HG03521 (cell line): Measurements from ENCODE around the gene ACACB.

Source experiments
- ATAC-seq: cut with Tn5 transposase; IDR thresholded peaks from one replicate; pipeline ENCODE4 v1.9.1; 2021; ENCODE audit warnings: mild to moderate bottlenecking, moderate library complexity; ENCODE audit not compliant: unreplicated experiment

ACACB gene

DNA sequence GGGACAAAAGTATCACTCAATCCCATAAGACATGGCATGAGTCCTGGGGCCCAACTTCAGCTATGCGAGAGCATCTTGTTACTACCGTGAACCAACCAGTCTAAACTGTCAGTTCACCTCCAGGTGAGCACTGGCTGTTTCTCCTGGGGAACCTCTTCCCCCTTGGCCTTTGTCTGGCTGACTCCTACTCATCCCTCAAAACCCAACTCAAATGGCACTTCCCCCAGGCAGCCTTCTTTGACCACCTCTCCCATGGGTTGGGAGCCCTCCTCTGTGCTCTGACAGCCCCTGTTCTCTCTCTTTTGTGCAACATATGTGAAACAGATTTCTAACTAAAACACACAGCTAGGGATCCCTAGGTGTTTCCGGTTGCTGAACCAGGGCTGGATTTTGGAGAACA is 155.0 kb downstream of the ACACB start:
- no peak for ATAC-seq

DNA sequence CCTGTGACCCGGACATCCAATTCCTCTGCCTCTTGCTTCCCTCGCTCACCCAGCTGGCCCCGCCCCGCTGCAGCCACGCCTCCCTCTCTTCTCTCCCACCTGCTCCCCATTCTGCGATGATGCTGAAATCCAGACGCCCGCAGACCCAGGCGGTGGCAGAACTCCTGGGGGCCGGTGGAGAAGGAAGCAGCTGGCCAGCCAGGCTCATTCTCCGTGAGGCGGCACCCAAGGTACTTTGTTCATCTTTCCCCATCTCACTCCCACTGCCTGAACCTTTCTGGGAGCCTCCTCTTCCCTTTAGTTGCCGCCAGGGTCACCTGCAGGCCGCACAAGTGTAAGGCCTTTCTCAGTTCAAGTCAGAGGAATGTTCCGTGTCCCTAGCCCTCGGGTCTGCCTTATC is 157.0 kb downstream of the ACACB start:
- ATAC-seq = no peak

DNA sequence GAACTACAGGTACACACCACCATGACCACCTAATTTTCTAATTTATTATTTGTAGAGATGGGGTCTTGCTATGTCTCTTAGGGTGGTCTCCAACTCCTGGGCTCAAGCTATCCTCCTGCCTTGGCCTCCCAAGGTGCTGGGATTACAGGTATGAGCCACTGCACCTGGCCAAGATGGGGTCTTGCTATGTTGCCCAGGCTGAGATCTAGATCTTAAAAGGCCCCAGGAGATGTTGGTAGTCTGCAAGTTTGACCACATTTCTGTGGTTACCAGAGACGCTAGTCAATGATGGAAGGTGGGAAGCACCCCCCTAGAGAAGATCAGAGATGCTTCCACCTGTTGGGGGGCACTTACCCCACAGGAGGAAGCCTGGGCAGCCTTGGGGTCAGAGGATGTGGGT is 158.0 kb downstream of the ACACB start:
- ATAC-seq = no peak

GRCh38 chr12:109275173-109275572 is 158.8 kb downstream of the ACACB start:
- ATAC-seq = no peak

- no peak for ATAC-seq
These were observed 159.8 kb downstream of the ACACB start for GRCh38 chr12:109276160-109276559.

DNA sequence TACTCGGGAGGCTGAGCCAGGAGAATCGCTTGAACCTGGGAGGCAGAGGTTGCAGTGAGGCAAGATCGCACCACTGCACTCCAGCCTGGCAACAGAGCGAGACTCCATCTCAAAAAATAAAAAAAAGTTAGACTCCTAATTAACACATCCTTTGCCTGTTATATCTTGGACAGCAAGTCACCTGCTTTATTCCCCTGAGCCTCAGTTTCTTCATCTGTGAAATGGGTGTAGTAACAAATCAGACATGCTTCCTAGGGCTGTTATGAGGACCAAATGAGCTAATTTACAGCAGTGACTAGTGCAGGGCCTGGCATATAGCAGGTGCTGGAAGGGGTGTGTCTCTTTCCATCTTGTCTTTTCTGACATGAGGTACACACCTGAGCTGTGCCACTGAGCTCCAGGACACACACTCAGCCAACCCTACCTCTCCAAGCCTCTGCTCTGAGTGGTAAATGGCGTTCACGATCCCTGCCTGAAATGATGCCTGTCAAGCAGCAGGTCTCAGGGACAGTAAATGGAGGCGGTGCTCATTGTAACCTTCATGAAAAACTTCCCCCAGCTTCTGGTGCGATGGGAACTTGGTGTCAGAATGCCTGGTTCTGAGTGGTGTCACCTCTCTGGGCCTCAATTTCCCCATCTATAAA is 161.0 kb downstream of the ACACB start:
- ATAC-seq = no peak

- no peak for ATAC-seq
These were observed 161.7 kb downstream of the ACACB start for GRCh38 chr12:109277899-109278762.

DNA sequence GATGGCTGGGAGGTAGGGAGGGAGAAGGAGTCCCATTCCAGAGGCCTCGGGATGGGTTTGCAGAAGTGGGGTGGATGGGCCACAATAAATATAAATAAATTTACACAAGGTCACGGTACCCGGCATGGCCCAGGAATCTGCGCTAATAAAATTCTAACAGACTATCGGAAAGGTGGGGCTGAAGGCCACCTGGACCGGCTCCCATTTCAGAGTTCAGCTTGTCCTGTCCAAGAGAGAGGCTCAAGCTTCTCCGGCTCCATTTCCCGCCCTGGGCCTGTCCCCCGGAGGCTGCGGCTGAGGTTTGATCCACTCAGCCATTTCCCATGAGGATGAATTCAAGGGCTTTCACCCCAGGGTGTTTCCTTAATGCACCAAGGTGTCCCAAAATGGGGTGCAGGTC is 162.5 kb downstream of the ACACB start:
- ATAC-seq = no peak

DNA sequence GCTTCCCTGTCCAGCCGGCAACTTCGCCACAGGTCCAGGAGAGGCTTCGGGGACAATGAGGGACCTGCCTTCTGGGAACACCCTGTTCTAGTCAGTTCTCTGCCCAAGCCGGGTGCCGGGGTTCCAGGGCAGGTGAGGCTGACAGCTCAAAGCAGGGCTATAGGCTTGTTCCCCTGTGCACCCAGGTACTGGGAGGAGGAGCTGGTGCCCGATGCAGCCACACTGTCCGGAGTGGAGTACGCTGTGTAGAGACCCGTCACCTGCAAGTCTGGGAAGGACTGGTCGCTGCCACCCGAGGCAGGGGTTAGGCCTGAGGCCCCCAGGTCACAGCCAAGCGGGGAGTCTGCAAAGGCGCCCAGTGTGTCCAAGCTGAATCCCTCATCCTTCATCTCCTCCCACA is 163.1 kb downstream of the ACACB start:
- no peak for ATAC-seq

- ATAC-seq = no peak
These were observed 165.1 kb downstream of the ACACB start for GRCh38 chr12:109281452-109281851.

DNA sequence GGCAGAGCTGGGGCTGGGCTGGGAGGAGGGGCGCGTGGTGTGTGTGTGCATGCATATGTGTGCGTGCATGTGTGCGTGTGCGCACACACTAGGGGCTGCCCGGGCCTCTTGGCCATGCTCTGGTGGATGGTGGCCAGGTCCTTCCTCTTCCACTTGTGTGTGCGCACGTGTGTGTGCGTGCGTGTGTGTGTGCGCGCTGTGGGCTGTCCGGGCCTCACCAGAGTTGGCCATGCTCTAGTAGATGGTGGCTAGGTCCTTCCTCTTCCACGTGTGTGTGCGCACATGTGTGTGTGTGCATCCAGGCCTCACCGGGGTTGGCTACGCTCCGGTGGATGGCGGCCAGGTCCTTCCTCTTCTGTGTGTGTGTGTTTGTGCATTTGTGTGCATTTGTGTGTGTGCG is 168.0 kb downstream of the ACACB start:
- no peak for ATAC-seq

DNA sequence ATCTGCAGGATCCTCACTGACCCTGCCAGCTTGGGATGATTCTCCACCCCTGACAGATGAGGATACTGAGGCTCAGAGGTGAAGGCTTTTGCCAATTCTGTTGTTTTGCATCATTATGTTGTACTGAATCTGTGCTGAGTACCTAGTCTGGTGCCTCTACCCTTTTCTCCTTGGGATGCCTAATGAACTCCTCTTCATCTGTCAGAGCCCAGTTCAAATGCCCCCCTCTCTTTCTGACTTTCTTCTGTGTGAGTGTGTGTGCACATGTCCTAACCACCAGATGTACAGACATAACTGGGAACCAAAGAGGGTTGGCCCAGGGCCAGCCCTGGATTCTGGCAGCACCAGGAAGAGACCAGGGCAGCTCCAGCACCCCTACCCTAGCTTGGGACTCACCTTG is 169.9 kb downstream of the ACACB start:
- ATAC-seq = no peak

- ATAC-seq = no peak
These were observed 170.3 kb downstream of the ACACB start for GRCh38 chr12:109286652-109287051.

DNA sequence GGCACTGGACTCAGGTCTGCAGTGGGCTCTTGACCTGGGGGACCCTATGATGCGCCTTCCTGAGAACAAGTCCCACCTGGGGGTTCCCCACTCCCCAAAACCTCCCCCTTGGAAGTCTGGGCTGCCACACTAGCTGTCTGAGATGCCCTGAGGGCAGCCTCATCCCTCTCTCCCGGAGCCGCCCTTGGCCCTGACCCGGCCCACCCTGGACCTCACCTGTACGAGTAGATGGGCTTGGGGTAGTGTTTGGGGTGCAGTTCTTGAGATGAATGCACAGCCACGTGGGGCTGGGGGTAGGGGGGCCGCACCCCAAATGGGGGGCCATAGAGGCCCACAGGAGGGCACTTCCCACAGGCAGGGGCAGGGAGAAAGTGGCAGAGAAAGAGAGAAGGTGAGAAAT is 170.8 kb downstream of the ACACB start:
- no peak for ATAC-seq

DNA sequence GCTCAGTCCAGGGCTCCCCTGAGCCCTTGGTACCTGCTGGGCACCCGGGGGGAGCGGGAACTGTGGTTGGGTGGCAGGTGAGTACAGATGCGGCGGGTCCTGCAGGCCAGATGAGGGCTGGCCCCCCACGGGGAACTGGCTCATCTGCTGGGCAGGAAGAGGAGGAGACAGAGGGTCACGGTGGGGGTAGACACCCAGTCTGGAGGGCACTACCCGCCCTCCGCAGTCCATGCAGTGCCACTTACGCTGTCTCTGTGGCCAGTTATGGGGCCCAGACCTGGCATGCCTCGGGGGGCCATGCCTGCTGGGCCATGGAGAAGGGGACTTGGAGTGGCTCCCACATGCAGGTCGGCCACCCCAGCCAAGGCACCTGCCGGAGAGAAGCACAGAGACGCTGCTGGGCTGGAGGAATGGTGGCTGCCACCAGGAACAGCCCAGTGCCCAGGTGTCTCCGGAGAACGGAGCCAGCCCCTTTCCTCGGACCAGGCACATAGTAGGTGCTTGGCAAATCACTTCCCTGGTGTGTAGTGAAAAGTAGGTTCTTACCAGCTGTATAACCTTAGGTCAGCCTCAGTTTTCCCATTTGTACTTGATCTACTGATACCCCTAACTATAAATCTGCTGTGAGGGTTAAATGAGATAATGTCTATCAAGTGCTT is 171.6 kb downstream of the ACACB start:
- no peak for ATAC-seq

GRCh38 chr12:109288571-109288970 is 172.2 kb downstream of the ACACB start:
- no peak for ATAC-seq

GRCh38 chr12:109289004-109289403 is 172.6 kb downstream of the ACACB start:
- ATAC-seq = no peak

GRCh38 chr12:109289551-109289950 is 173.2 kb downstream of the ACACB start:
- no peak for ATAC-seq

- no peak for ATAC-seq
These were observed 173.7 kb downstream of the ACACB start for GRCh38 chr12:109290061-109290460.

GRCh38 chr12:109291117-109291516 is 174.7 kb downstream of the ACACB start:
- no peak for ATAC-seq

GRCh38 chr12:109291521-109292341 is 175.3 kb downstream of the ACACB start:
- ATAC-seq = no peak
